Putamen (tissue), 1 donor: ENCODE measurements around the gene LIN7A.
A peak's percentile ranks its signal among the peaks of the same experiment; 100 is the strongest.
"Not testable (repeated sequence)": the region's sequence is repeated elsewhere in the genome, so short reads cannot be mapped to it uniquely, and the experiment has no call there.

ENCODE experiments used
- DNase-seq: peaks from one replicate; pipeline ENCODE4 v3.0.0-alpha.2; 2016; ENCODE audit warnings: low spot score

The LIN7A gene

GRCh38 chr12:80810874-80811273 lies 126.9 kb downstream of the LIN7A start:
- no peak for DNase-seq

- DNase-seq: no peak
Measured at GRCh38 chr12:80807640-80808288, 130.0 kb downstream of the LIN7A start.

- no peak for DNase-seq
Measured at GRCh38 chr12:80805106-80805505, 132.6 kb downstream of the LIN7A start.

- no peak for DNase-seq
Measured at GRCh38 chr12:80802652-80803400, 134.9 kb downstream of the LIN7A start.

GRCh38 chr12:80798281-80798680 lies 139.5 kb downstream of the LIN7A start:
- DNase-seq: no peak

- DNase-seq: no peak
Measured at GRCh38 chr12:80794551-80794950, 143.2 kb downstream of the LIN7A start.

GRCh38 chr12:80792861-80793260 lies 144.9 kb downstream of the LIN7A start:
- no peak for DNase-seq

- DNase-seq: no peak
Measured at GRCh38 chr12:80791863-80792262, 145.9 kb downstream of the LIN7A start.

GRCh38 chr12:80788407-80788806 lies 149.3 kb downstream of the LIN7A start:
- DNase-seq: not testable (repeated sequence)

- not testable (repeated sequence) for DNase-seq
Measured at GRCh38 chr12:80782963-80783470, 154.7 kb downstream of the LIN7A start.

- no peak for DNase-seq
Measured at GRCh38 chr12:80781313-80781712, 156.4 kb downstream of the LIN7A start.

GRCh38 chr12:80780746-80781145 lies 157.0 kb downstream of the LIN7A start:
- no peak for DNase-seq

- peak; percentile 45 for DNase-seq
Measured at GRCh38 chr12:80778005-80778541, 159.7 kb downstream of the LIN7A start.

- no peak for DNase-seq
Measured at GRCh38 chr12:80777587-80777986, 160.1 kb downstream of the LIN7A start.

- DNase-seq: no peak
Measured at GRCh38 chr12:80776706-80777105, 161.0 kb downstream of the LIN7A start.

- DNase-seq: no peak
Measured at GRCh38 chr12:80770958-80771357, 166.8 kb downstream of the LIN7A start.

GRCh38 chr12:80769553-80770140 lies 168.1 kb downstream of the LIN7A start:
- no peak for DNase-seq

- no peak for DNase-seq
Measured at GRCh38 chr12:80766897-80767296, 170.8 kb downstream of the LIN7A start.

GRCh38 chr12:80766210-80766609 lies 171.5 kb downstream of the LIN7A start:
- DNase-seq: no peak

- DNase-seq: no peak
Measured at GRCh38 chr12:80763874-80764273, 173.9 kb downstream of the LIN7A start.

GRCh38 chr12:80761838-80762237 lies 175.9 kb downstream of the LIN7A start:
- no peak for DNase-seq

- no peak for DNase-seq
Measured at GRCh38 chr12:80756875-80757274, 180.9 kb downstream of the LIN7A start.

- DNase-seq: no peak
Measured at GRCh38 chr12:80754274-80754673, 183.5 kb downstream of the LIN7A start.
